Measurements from ENCODE around the gene NYAP1.

NYAP1 gene

GRCh38 chr7:100472854-100473499 lies 10.8 kb upstream of the NYAP1 start (continued):
- TF ChIP-seq HIC1 (tag by site-specific recombination; IDR thresholded peaks at IDR 0.05) (no peak), MYNN (tag by site-specific recombination; IDR thresholded peaks at IDR 0.05; ENCODE audit: borderline replicate concordance) (peak; percentile 74; the same call in 1 of the 2 replicates), ZNF280C (tag by site-specific recombination; IDR thresholded peaks at IDR 0.05) (no peak), ZNF600 (tag by site-specific recombination; IDR thresholded peaks at IDR 0.05) (no peak), ZNF549 (tag by site-specific recombination; IDR thresholded peaks at IDR 0.05) (no peak), ZNF830 (tag by site-specific recombination; IDR thresholded peaks at IDR 0.05; ENCODE audit: low read depth) (no peak), ZBTB26 (tag by site-specific recombination; optimal IDR thresholded peaks at IDR 0.05) (no peak), ZNF398 (tag by site-specific recombination; IDR thresholded peaks at IDR 0.05) (0 out of 2 replicates have a peak, but pooled peaks have one; percentile 10), ZSCAN23 (tag by site-specific recombination; IDR thresholded peaks at IDR 0.05) (no peak), ZXDB (tag by site-specific recombination; IDR thresholded peaks at IDR 0.05) (no peak), SCRT2 (tag by site-specific recombination; IDR thresholded peaks at IDR 0.05) (peak; percentile 75), OVOL3 (tag by site-specific recombination; IDR thresholded peaks at IDR 0.05) (no peak), SP3 (tag by site-specific recombination; IDR thresholded peaks at IDR 0.05) (peak; percentile 76), ZNF362 (tag by site-specific recombination; IDR thresholded peaks at IDR 0.05) (no peak), SP7 (tag by site-specific recombination; IDR thresholded peaks at IDR 0.05) (no peak; the same call in 1 of the 2 replicates), PRDM6 (tag by site-specific recombination; IDR thresholded peaks at IDR 0.05) (no peak), ZNF488 (tag by site-specific recombination; IDR thresholded peaks at IDR 0.05) (no peak), ZNF148 (tag by site-specific recombination; IDR thresholded peaks at IDR 0.05; ENCODE audit: borderline replicate concordance) (no peak), ZNF211 (tag by site-specific recombination; IDR thresholded peaks at IDR 0.05; ENCODE audit: low read depth) (no peak), ZNF2 (tag by site-specific recombination; IDR thresholded peaks at IDR 0.05) (no peak), ZNF214 (tag by site-specific recombination; IDR thresholded peaks at IDR 0.05; ENCODE audit: borderline replicate concordance) (no peak), ZNF692 (tag by site-specific recombination; IDR thresholded peaks at IDR 0.05) (no peak), SP2 (tag by site-specific recombination; IDR thresholded peaks at IDR 0.05) (peak; percentile 81)
